Endothelial cell (in vitro differentiated cells): ENCODE measurements around the gene RAB7B. TPM values are rescaled to one million over a fixed set of nuclear protein-coding genes. Genes with fewer than 3 reads are reported as not detected.

Experiments used
- DNase-seq: peaks from one replicate; pipeline ENCODE4 v3.0.0; 2021; ENCODE audit warnings: low spot score
- H3K27ac Mint-ChIP-seq: one replicate; pipeline ENCODE4 v1.8.0; 2021; ENCODE audit warnings: mixed read lengths, inconsistent platforms; ENCODE audit not compliant: unreplicated experiment
- H3K27me3 Mint-ChIP-seq: one replicate; pipeline ENCODE4 v1.8.0; 2021; ENCODE audit warnings: mild to moderate bottlenecking, moderate library complexity, mixed read lengths, inconsistent platforms; ENCODE audit not compliant: unreplicated experiment
- H3K36me3 Mint-ChIP-seq: one replicate; pipeline ENCODE4 v1.8.0; 2021; ENCODE audit warnings: mild to moderate bottlenecking, low read depth, mixed read lengths, inconsistent platforms; ENCODE audit not compliant: unreplicated experiment
- H3K4me1 Mint-ChIP-seq: one replicate; pipeline ENCODE4 v1.8.0; 2021; ENCODE audit warnings: mild to moderate bottlenecking, mixed read lengths, inconsistent platforms; ENCODE audit not compliant: unreplicated experiment
- H3K4me3 Mint-ChIP-seq: one replicate; pipeline ENCODE4 v1.8.0; 2021; ENCODE audit warnings: mild to moderate bottlenecking, mixed read lengths, inconsistent platforms; ENCODE audit not compliant: unreplicated experiment
- H3K9me3 Mint-ChIP-seq: one replicate; pipeline ENCODE4 v1.8.0; 2021; ENCODE audit warnings: mixed read lengths, inconsistent platforms; ENCODE audit not compliant: unreplicated experiment
- total RNA-seq: library from RNA; stranded (reverse); fragmentation: NEBNext Ultra II Directional; extraction: Animal tissue kit (Norgen Biotek cat#: 25700); gene quantifications from one replicate; pipeline ENCODE4 v1.2.1, GENCODE V29; 2021; ENCODE audit not compliant: unreplicated experiment
- TF ChIP-seq, protein P1 (sequence below): fragments of 200-600 bp; sonication (generic); IDR thresholded peaks from one replicate; pipeline ENCODE4 v1.5.0; 2021; ENCODE audit warnings: antibody characterized with exemption; ENCODE audit not compliant: unreplicated experiment

The RAB7B gene
- total RNA-seq, 1 donor from 2014 or later, result not detected

DNA sequence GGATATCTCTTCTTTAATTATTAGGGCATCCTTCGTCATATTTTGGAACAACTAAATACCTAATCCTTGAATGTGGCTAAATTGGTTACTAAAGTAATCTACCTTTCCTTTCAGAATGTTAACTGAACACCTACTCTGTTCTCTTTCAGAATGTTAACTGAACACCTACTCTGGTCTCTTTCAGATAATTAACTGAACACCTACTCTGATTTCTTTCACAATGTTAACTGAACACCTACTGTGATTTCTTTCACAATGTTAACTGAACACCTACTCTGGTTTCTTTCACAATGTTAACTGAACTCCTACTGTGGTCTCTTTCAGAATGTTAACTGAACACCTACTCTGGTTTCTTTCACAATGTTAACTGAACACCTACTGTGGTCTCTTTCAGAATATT is 21.9 kb downstream of the RAB7B start:
- no peaks in the 10 kb centered on the region for H3K36me3 Mint-ChIP-seq
- DNase-seq, result no peak
- H3K9me3 Mint-ChIP-seq, result no peaks in the 10 kb centered on the region
- TF ChIP-seq, protein P1, sequence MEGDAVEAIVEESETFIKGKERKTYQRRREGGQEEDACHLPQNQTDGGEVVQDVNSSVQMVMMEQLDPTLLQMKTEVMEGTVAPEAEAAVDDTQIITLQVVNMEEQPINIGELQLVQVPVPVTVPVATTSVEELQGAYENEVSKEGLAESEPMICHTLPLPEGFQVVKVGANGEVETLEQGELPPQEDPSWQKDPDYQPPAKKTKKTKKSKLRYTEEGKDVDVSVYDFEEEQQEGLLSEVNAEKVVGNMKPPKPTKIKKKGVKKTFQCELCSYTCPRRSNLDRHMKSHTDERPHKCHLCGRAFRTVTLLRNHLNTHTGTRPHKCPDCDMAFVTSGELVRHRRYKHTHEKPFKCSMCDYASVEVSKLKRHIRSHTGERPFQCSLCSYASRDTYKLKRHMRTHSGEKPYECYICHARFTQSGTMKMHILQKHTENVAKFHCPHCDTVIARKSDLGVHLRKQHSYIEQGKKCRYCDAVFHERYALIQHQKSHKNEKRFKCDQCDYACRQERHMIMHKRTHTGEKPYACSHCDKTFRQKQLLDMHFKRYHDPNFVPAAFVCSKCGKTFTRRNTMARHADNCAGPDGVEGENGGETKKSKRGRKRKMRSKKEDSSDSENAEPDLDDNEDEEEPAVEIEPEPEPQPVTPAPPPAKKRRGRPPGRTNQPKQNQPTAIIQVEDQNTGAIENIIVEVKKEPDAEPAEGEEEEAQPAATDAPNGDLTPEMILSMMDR, result no peak
- no peak overlapping the region for H3K27ac Mint-ChIP-seq
- no peaks in the 10 kb centered on the region for H3K4me1 Mint-ChIP-seq
- no peak overlapping the region for H3K4me3 Mint-ChIP-seq
- peaks cover 2% of the 10 kb centered on the region for H3K27me3 Mint-ChIP-seq

DNA sequence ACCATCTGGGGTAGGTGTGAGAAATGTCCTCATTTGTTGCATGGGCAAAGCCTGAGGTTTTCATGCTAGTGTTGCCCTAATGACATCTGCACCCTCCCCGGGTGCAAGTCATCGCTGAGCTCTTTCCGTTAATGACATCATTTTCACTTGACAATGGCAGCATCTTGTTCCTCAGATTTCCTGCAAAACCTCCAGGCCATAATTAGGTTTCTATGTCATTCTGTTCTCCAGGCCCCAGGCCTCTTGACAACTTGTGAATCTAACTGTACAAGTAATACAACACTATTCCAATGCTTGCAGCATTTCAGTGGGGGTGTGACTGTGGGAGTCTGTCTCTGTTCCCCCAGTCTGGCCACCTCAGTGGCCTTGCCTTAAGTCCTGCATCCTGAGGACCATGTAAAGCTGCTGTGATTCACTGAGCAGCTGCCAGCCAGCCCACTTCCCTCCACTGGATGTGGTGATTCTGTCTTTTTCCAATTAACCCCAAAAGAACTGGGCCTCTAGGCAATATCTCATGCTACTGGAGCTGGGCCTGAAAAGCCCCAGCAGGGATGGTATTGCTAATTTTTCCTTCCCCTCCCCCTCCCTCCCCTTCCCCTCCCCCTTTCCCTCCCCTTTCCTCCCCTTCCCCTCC is 22.8 kb downstream of the RAB7B start:
- H3K9me3 Mint-ChIP-seq, result no peaks in the 10 kb centered on the region
- DNase-seq, result no peak
- no peaks in the 10 kb centered on the region for H3K4me1 Mint-ChIP-seq
- peaks cover 2% of the 10 kb centered on the region for H3K27me3 Mint-ChIP-seq
- TF ChIP-seq, protein P1, result no peak
- H3K27ac Mint-ChIP-seq, result no peak overlapping the region
- H3K4me3 Mint-ChIP-seq, result no peak overlapping the region
- no peaks in the 10 kb centered on the region for H3K36me3 Mint-ChIP-seq

DNA sequence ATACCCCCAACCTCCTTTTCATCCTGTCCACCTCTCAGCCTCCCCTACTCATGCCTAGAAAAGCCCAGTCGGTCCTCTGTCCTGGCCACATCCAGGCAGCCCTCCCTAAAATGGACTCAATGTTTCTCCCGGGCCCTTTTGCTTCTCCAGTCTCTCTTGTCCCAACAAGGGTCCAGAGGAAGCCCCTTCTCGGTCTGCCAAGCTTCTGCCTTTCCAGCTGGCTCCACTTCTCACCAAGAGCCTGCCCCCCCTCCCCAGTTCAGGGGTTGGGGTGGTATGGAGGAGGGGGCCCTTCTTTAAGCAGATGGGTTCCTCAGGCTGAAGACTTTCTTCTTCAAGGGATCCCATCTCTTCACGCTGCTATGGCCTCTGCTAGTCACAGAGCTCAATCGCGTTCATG is 23.9 kb downstream of the RAB7B start:
- Mint-ChIP-seq H3K4me3 (no peak overlapping the region), H3K9me3 (no peaks in the 10 kb centered on the region), H3K36me3 (peaks cover 8% of the 10 kb centered on the region), H3K27me3 (peaks cover 3% of the 10 kb centered on the region), H3K4me1 (no peaks in the 10 kb centered on the region), H3K27ac (no peak overlapping the region)
- TF ChIP-seq, protein P1, result no peak
- no peak for DNase-seq

DNA sequence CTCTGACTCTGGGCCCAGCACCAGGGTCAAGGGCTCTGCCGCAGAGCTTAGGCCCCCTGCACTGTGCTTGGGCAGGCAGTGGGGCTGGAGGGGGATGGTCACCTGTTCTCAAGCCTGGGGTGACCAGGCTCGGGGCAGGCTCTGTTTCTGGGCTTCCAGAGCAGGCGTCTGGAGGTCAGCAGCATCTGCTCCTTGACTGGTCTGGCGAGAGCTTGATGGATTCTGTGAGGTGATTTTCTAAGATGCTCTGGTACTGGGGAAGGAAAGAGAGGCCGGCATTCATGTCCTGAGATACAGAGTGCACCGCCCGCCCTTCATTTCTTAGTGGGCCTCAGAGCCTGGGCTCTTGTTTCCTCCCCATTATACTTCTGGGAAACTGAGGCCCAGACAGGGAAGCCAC is 24.5 kb downstream of the RAB7B start:
- Mint-ChIP-seq H3K27me3 (peaks cover 3% of the 10 kb centered on the region), H3K9me3 (no peaks in the 10 kb centered on the region), H3K4me3 (no peak overlapping the region), H3K36me3 (peaks cover 12% of the 10 kb centered on the region), H3K4me1 (peaks cover 2% of the 10 kb centered on the region), H3K27ac (no peak overlapping the region)
- DNase-seq, result no peak
- TF ChIP-seq, protein P1, result no peak

DNA sequence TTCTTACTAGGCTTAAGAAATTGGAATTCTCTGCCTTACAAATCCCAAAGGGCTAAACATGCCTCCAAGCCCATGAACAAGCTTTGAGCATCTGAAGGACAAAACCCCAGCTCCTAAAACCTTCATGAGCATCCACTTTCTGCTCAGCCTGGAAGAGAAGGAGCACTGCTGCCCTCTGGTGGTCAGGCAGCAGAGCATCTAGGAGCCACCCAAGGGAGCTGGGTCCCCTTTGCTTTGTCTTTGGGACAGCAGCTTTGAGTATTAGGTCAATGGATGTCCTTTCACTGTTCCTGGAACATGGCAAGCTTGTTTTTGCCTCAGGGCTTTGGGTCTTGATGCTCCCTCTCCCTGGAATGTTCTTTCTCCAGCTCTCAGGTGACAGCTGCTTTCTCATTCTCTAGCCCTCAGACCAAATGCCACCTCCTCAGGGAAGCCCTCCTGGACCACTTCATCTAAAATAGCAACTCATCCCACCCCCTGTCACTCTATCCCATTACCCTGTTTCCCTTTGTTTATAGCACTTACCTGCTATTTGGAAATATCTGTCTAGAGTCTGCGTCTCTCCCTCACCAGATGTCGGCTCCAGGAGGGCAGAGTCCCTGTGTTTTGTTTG is 25.7 kb downstream of the RAB7B start:
- TF ChIP-seq, protein P1, result peak; percentile 92
- DNase-seq, result peak; percentile 79
- H3K4me1 Mint-ChIP-seq, result peaks cover 6% of the 10 kb centered on the region
- H3K36me3 Mint-ChIP-seq, result peaks cover 21% of the 10 kb centered on the region
- H3K27me3 Mint-ChIP-seq, result peaks cover 6% of the 10 kb centered on the region
- H3K9me3 Mint-ChIP-seq, result no peaks in the 10 kb centered on the region
- no peak overlapping the region for H3K27ac Mint-ChIP-seq
- H3K4me3 Mint-ChIP-seq, result no peak overlapping the region
